ENCODE measurements around the gene LDB2. TPM values are rescaled to one million over a fixed set of nuclear protein-coding genes. Genes with fewer than 3 reads are reported as not detected.

Gene LDB2
- total and polyA plus RNA-seq, 11 donors: 9.5 to 38.7 (median 26.3) TPM

DNA sequence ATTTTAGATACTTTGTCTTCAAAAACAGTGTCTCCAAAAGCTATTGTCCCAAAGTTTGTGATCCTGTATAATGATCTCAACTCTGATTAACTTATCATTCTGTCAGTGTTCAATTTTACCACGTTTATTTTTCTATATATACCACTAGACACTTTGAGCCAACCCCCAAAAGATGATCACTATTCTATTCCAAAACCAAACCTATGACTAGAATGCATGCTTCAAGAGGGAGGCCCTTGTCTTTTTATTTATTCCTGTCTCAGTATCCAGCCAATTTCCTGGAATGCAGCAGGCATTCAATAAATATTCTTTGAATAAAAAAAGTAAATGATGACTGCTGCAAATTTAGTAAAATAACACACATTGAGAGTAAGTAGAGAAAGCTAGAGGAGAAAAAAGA, 275.6 kb downstream of the LDB2 start:
- no peak for ATAC-seq
- H3K4me1 ChIP-seq: peaks cover 0 to 32% (median 4%) of the 10 kb centered on the region in 12 donors
- intact Hi-C loops (cut with DNase I): no loop called here

DNA sequence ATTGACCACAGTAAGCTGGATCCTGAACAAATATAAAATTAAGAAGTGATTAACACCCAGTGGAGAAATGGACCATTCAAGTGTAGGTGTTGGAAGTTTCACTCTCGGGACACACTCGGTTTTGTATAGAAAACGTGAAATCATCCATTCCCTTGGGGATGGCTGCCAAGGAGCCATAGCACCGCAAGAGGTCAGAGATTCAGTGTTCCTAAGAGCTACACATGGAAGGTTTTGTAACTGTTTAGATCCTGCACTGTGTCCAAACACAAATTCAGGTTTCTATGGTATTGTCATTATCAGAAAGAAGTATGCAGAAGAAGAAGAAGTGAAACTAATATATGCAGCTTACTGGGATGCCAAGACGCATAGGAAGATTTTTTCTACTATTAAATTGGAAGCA, 281.0 kb downstream of the LDB2 start:
- Histone ChIP-seq H3K36me3 (no peaks in the 10 kb centered on the region), H3K4me3 (no peak overlapping the region), H3K27ac (no peak overlapping the region), H3K9me3 (peaks cover 0 to 11% (median 0%) of the 10 kb centered on the region in 12 donors), H3K27me3 (no peaks in the 10 kb centered on the region), H3K4me1 (peaks cover 0 to 16% (median 0%) of the 10 kb centered on the region in 12 donors)
- TF ChIP-seq CTCF (IDR thresholded peaks at IDR 0.05) (no peak), POLR2A (IDR thresholded peaks at IDR 0.05) (no peak)
- no peak for ATAC-seq
- intact Hi-C loops (cut with DNase I): no loop called here
- DNase-seq: no peak
- WGBS, 4 donors: 67 to 76% (median 69%) methylated on average over 5 of the region's 5 CpGs

More for the DNA sequence above, 275.6 kb downstream of the LDB2 start:
- Histone ChIP-seq H3K27ac (no peak overlapping the region), H3K9me3 (no peaks in the 10 kb centered on the region), H3K4me3 (no peak overlapping the region), H3K27me3 (no peaks in the 10 kb centered on the region), H3K36me3 (no peaks in the 10 kb centered on the region)
- no peak for DNase-seq
- TF ChIP-seq POLR2A (IDR thresholded peaks at IDR 0.05): no peak
- no peak for TF ChIP-seq CTCF (IDR thresholded peaks at IDR 0.05)
- 19 to 36% (median 20%) methylated on average over 1 of the region's 1 CpG for WGBS, 4 donors

DNA sequence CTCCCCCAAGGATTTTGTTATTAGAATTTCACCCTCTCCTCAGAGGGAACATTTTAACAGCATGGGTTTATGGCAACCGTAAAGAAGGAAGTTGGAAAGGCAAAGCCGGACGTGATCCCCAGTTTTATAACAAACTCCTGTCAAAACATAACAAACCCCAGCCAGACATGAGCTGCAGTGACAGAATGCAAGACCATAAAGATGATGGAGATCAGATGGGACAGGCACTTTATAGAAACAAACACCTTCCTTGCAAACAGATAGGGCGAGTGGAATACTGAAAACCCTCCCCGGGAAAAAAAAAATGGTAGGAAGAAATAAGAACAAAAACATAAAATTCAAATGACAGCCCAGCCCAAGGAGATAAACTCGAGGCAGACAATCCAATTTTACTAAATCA, 281.4 kb downstream of the LDB2 start:
- TF ChIP-seq POLR2A (IDR thresholded peaks at IDR 0.05) (no peak), CTCF (IDR thresholded peaks at IDR 0.05) (no peak)
- Histone ChIP-seq H3K27me3 (no peaks in the 10 kb centered on the region), H3K27ac (no peak overlapping the region), H3K4me1 (peaks cover 0 to 14% (median 0%) of the 10 kb centered on the region in 12 donors), H3K36me3 (no peaks in the 10 kb centered on the region), H3K4me3 (no peak overlapping the region), H3K9me3 (peaks cover 0 to 15% (median 0%) of the 10 kb centered on the region in 12 donors)
- no peak for ATAC-seq
- intact Hi-C loops (cut with DNase I): no loop called here
- 62 to 69% (median 64%) methylated on average over 6 of the region's 6 CpGs for WGBS, 4 donors
- no peak for DNase-seq

GRCh38 chr4:16609170-16609758, 289.2 kb downstream of the LDB2 start:
- TF ChIP-seq CTCF (IDR thresholded peaks at IDR 0.05) (no peak), POLR2A (IDR thresholded peaks at IDR 0.05) (no peak)
- no peak for ATAC-seq
- Histone ChIP-seq H3K36me3 (no peaks in the 10 kb centered on the region), H3K4me3 (no peak overlapping the region), H3K27ac (no peak overlapping the region), H3K4me1 (peaks cover 0 to 12% (median 0%) of the 10 kb centered on the region in 12 donors), H3K9me3 (peaks cover 0 to 18% (median 0%) of the 10 kb centered on the region in 12 donors), H3K27me3 (no peaks in the 10 kb centered on the region)
- intact Hi-C loops (cut with DNase I): no loop called here
- 76 to 94% (median 80%) methylated on average over 5 to 10 of the region's 10 CpGs for WGBS, 4 donors
- DNase-seq: no peak

Data from heart left ventricle (tissue), 16 donors.